ENCODE data around the gene DPP3.

DNA sequence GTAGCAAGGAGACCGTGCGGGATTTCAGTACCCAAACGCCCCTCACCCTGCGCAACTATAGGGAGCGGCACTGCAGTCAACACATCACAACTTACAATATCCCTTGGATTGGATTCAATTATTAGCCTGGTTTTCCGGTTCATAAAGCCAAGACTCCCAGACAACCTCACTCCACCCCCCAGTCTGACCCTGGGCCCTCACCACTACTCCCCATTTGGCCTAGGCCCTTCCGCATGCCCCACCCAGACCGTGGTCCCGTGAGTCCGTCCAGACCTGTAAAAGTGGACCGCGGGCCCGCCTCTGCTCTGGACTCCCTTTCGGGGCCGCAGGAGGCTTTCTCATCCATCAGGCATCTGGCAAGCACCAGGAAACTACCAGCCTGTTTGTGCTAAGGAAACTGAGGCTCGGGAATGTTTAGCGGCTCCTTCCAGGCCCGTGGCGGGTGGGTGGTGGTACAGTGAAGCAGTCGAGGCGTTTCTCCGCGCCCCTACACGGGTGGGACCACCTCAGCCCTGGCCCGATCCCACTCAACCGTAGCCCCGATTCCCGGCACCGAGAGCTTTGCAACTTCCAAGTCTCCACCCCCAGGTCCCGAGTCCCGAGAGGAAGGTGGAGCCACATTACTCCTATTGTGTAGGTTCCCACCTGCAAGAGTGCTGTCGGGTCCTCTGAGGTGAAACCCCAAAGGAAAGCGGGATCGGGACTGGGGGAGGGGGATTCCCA, 679 bp upstream of the DPP3 start:
- TF ChIP-seq, protein P1, sequence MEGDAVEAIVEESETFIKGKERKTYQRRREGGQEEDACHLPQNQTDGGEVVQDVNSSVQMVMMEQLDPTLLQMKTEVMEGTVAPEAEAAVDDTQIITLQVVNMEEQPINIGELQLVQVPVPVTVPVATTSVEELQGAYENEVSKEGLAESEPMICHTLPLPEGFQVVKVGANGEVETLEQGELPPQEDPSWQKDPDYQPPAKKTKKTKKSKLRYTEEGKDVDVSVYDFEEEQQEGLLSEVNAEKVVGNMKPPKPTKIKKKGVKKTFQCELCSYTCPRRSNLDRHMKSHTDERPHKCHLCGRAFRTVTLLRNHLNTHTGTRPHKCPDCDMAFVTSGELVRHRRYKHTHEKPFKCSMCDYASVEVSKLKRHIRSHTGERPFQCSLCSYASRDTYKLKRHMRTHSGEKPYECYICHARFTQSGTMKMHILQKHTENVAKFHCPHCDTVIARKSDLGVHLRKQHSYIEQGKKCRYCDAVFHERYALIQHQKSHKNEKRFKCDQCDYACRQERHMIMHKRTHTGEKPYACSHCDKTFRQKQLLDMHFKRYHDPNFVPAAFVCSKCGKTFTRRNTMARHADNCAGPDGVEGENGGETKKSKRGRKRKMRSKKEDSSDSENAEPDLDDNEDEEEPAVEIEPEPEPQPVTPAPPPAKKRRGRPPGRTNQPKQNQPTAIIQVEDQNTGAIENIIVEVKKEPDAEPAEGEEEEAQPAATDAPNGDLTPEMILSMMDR (IDR thresholded peaks at IDR 0.05), result no peak
- no peak for TF ChIP-seq POLR2A (IDR thresholded peaks at IDR 0.05)

Measured in lower leg skin (tissue), 3 donors.